Fibroblast of skin of back (primary cell): ENCODE data around the gene APOL1.
"Not testable (repeated sequence)": the region's sequence is repeated elsewhere in the genome, so short reads cannot be mapped to it uniquely, and the experiment has no call there.

Source experiments
- DNase-seq: peaks from one replicate; pipeline ENCODE4 v3.0.0-alpha.2; 2013

APOL1 gene

DNA sequence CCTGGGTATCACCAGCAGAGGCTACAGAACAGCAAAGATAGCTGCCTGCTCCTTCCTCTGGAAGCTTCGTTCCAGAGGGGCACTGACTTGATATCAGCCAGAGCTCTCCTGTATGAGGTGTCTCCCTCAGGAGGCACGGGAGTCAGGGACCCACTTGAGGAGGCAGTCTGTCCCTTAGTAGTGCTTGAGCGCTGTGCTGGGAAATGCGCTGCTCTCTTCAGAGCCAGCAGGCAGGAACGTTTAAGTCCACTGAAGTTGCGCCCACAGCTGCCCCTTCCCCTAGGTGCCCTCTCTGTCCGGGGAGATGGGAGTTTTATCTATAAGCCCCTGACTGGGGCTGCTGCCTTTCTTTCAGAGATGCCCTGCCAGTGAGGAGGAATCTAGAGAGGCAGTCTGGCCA lies 18.3 kb downstream of the APOL1 start:
- DNase-seq: not testable (repeated sequence)

DNA sequence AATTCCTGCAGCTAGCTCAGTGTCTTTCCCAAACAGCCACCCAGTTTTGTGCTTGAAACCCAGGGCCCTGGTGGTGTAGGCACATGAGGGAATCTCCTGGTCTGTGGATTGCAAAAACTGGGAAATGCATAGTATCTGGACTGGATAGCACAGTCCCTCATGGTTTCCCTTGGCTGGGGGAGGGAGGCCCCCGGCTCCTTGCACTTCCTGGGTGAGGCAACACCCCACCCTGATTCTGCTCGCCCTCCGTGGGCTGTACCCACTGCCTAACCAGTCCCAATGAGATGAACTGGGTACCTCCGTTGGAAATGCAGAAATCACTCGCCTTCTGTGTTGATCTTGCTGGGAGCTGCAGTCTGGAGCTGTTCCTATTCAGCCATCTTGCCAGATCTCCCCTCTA lies 19.0 kb downstream of the APOL1 start:
- not testable (repeated sequence) for DNase-seq

DNA sequence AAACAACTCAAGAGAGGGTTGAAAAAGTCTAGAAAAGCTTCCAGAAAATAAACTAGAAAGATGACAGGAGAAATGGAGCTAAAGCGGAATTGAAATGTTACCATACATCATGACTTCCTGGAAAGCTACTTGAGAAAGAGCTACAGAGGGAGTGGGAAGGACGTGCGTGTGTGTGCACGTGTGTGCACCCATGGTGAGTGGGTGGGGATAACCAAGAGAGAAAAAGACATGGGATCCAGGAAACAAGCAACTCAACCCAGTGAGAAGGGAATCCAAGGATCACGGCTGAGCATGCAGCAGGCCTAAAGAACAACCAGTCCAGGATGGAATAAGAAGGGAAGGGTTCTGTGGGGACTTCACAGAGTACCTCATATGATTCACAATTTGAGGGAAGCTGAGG lies 21.6 kb downstream of the APOL1 start:
- DNase-seq: peak; percentile 40

- DNase-seq: peak; percentile 60
Measured at GRCh38 chr22:36277482-36278291, 24.8 kb downstream of the APOL1 start.

GRCh38 chr22:36279219-36279666 lies 26.3 kb downstream of the APOL1 start:
- no peak for DNase-seq

DNA sequence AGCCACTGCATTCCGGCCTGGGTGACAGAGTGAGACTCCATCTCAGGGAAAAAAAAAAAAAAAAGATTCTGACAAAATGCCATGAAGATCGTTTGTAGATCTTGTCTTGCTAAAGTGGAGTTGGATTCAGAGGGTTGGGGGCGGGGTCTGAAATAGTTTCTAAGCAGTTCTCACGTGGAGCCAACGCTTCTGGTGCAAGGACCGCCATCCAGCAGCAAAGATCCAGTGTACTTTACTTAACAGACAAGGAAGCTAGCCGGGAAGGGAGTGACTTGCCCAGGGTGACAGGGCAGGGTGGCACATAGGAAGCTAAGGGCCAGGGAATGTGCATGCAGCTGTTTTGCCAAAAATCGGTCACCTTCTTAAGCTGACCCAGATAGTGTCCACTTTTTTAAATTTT lies 27.4 kb downstream of the APOL1 start:
- DNase-seq: no peak

- no peak for DNase-seq
Measured at GRCh38 chr22:36281781-36282327, 28.9 kb downstream of the APOL1 start.

- no peak for DNase-seq
Measured at GRCh38 chr22:36282328-36282831, 29.4 kb downstream of the APOL1 start.

- no peak for DNase-seq
Measured at GRCh38 chr22:36284171-36284571, 31.2 kb downstream of the APOL1 start.

DNA sequence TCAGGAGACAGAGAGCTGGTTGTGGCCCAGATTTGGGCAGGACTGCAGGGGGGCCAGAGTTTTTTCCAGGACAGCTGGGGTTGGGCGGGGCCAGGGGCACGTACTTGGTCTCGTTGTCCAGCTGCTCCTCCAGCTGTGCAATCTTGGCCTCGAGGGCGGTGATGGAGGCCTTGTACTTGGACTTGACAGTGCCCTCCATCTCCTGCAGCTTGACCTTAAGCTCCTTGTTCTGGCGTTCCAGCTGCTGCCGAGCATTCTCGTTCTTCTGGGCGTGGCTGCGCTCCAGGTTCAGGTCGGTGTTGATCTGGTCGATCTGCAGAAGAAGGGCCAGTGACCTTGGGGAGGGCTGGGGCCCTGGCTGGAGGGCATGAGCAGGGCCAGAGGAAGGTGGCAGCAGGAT lies 32.1 kb downstream of the APOL1 start:
- no peak for DNase-seq

GRCh38 chr22:36285545-36285944 lies 32.6 kb downstream of the APOL1 start:
- DNase-seq: no peak

GRCh38 chr22:36286096-36286957 lies 33.4 kb downstream of the APOL1 start:
- peak; percentile 67 for DNase-seq

DNA sequence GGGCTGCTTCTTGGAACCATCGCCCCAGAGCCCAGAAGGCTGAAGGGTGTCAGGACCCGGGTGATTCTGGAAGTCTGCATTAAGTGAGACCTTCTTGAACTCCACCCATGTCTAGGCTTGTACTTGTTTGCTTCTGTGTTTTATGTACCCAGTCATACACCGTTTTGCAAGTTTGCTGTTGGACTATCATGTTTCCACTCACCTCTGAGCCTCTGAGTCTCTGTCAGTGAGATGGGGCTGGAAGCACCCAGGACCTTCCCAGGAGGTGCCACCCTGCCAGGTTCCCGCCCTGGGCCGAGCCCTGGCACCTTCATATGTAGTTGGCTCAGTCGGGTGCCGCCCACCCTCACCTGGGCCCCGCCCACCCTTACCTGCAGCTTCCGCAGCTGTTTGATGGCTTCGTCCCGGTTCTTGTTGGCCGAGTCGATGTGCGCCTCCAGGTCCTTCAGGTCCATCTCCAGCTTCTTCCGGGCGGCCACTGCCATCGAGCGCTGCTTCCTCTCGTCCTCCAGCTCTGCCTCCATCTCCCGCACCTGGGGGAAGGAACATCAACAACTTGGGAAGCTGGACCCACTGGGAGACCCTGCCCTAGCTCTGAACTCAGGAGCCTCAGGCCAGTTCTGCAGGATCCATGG lies 35.1 kb downstream of the APOL1 start:
- DNase-seq: no peak

DNA sequence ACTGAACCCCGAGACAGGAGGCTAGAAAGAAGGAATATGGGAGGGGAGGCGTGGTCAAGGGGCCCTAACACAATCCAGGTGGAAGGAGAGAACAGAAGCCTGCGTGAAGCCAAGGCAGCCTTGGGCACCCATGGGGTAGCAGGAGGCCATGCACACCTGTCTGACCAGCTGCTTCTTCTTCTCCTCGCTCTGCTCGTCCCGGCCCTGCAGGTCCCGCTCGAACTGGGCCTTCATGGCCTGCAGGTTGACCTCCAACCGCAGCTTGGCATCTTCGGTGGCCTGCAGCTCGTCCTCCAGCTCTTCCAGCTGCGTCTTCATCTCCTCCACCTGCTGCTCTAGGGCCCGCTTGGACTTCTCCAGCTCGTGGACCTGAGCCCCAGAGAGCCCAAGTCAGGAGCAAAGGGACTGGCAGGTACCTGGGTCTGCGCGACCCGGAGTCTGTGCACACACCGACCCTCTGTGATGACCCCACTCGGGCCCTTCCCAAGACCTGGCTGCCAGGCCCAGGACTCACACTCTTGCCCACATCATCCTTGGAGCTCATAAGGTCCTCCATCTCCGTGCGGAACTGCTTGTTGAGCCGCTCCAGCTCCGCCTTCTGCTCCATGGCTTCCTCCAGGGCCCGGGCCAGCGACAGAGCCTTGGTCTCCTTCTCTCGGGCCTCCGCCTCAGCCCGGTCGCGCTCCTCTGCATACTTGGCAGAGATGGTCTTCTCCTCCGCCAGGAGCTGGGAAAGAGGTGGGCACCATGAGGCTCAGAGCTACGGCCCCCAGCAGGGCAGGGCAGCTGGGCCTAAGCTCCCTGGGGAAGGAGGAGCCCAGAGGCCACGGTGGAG lies 35.9 kb downstream of the APOL1 start:
- DNase-seq: no peak

DNA sequence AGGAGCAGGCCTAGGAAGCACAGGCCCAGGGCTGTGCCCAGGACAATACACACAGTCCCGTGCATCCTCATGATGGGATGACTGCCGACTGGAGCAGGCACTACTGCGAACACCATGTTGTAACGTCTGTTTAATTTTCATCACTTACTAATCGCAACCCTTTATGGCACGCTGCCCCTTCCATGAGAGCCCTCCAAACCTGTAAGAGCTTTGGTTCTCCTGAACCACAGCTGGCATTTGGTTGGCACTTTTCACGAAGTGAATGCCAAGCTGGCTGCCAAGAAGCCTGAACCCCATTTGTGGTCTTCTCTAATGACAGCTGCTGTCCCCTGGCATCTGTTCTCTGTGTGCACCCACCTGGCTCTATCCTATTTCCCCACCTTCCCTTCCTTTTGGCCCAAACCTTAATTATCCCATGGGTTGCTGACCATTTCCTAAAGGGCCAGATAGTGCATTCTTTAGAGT lies 36.5 kb downstream of the APOL1 start:
- DNase-seq: no peak

DNA sequence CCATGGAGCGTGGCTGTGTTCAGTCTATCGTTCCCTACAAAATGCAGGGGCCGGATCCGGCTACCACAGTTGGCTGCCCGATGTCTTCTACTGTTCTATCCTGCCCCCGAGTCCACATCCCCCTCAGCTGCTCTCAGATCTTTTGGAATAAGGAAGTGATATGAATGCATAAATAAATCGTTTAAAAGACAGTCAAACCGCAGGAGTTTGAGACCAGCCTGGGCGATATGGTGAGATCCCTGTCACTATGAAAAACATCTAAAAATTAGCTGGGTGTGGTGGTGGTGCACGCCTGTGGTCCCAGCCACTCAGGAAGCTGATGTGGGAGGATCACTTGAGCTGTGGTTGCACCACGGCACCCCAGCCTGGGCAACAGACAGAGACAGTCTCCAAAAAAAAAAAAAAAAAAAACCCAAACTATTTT lies 37.0 kb downstream of the APOL1 start:
- DNase-seq: not testable (repeated sequence)

- not testable (repeated sequence) for DNase-seq
Measured at GRCh38 chr22:36290391-36291075, 37.6 kb downstream of the APOL1 start.

- DNase-seq: no peak
Measured at GRCh38 chr22:36291831-36292740, 39.2 kb downstream of the APOL1 start.

- DNase-seq: no peak
Measured at GRCh38 chr22:36292823-36293530, 40.0 kb downstream of the APOL1 start.
